NT2/D1 (cell line): Measurements from ENCODE around the gene PADI4.

Experiments
- SUZ12 ChIP-seq: IDR thresholded peaks from 2 replicates; pipeline ENCODE4 v1.6.1; 2011; ENCODE audit not compliant: insufficient read length, insufficient read depth; ENCODE audit errors: extremely low read depth
- YY1 ChIP-seq: IDR thresholded peaks from 2 replicates; pipeline ENCODE4 v1.6.1; 2011; ENCODE audit not compliant: insufficient read length, insufficient read depth

GRCh38 chr1:17333081-17333480 lies 25.1 kb downstream of the PADI4 start:
- TF ChIP-seq YY1 (no peak), SUZ12 (no peak)
